ENCODE data around the gene BOD1L1.
"Not testable (repeated sequence)": the region's sequence is repeated elsewhere in the genome, so short reads cannot be mapped to it uniquely, and the experiment has no call there.

BOD1L1 gene

GRCh38 chr4:13618212-13618806 is 9.2 kb downstream of the BOD1L1 start:
- DNase-seq: no peak

GRCh38 chr4:13617801-13618200 is 9.7 kb downstream of the BOD1L1 start:
- no peak for DNase-seq

GRCh38 chr4:13616597-13616996 is 10.9 kb downstream of the BOD1L1 start:
- DNase-seq: no peak

- DNase-seq: no peak
Observed at GRCh38 chr4:13615161-13615560, 12.4 kb downstream of the BOD1L1 start.

- DNase-seq: no peak
Observed at GRCh38 chr4:13612569-13612968, 15.0 kb downstream of the BOD1L1 start.

GRCh38 chr4:13611283-13611842 is 16.2 kb downstream of the BOD1L1 start:
- no peak for DNase-seq

GRCh38 chr4:13605330-13605729 is 22.2 kb downstream of the BOD1L1 start:
- no peak for DNase-seq

GRCh38 chr4:13601848-13602247 is 25.7 kb downstream of the BOD1L1 start:
- no peak for DNase-seq

GRCh38 chr4:13601048-13601447 is 26.5 kb downstream of the BOD1L1 start:
- no peak for DNase-seq

- no peak for DNase-seq
Observed at GRCh38 chr4:13599159-13599558, 28.4 kb downstream of the BOD1L1 start.

- DNase-seq: no peak
Observed at GRCh38 chr4:13597604-13598003, 29.9 kb downstream of the BOD1L1 start.

GRCh38 chr4:13597141-13597540 is 30.4 kb downstream of the BOD1L1 start:
- DNase-seq: no peak

- no peak for DNase-seq
Observed at GRCh38 chr4:13592220-13592619, 35.3 kb downstream of the BOD1L1 start.

- no peak for DNase-seq
Observed at GRCh38 chr4:13590766-13591165, 36.8 kb downstream of the BOD1L1 start.

- DNase-seq: no peak
Observed at GRCh38 chr4:13588954-13589353, 38.6 kb downstream of the BOD1L1 start.

GRCh38 chr4:13584481-13584880 is 43.0 kb downstream of the BOD1L1 start:
- DNase-seq: no peak

- no peak for DNase-seq
Observed at GRCh38 chr4:13580036-13580435, 47.5 kb downstream of the BOD1L1 start.

- DNase-seq: no peak
Observed at GRCh38 chr4:13577660-13578059, 49.9 kb downstream of the BOD1L1 start.

- no peak for DNase-seq
Observed at GRCh38 chr4:13570916-13571315, 56.6 kb downstream of the BOD1L1 start.

GRCh38 chr4:13567125-13567524 is 60.4 kb downstream of the BOD1L1 start:
- DNase-seq: no peak

- no peak for DNase-seq
Observed at GRCh38 chr4:13562876-13563275, 64.6 kb downstream of the BOD1L1 start.

- no peak for DNase-seq
Observed at GRCh38 chr4:13561673-13562072, 65.9 kb downstream of the BOD1L1 start.

- not testable (repeated sequence) for DNase-seq
Observed at GRCh38 chr4:13560111-13560510, 67.4 kb downstream of the BOD1L1 start.

- no peak for DNase-seq
Observed at GRCh38 chr4:13559413-13559812, 68.1 kb downstream of the BOD1L1 start.

- DNase-seq: no peak
Observed at GRCh38 chr4:13558881-13559280, 68.6 kb downstream of the BOD1L1 start.
